ENCODE data around the gene SERPINB11. TPM values are rescaled to one million over a fixed set of nuclear protein-coding genes. Genes with fewer than 3 reads are reported as not detected.

The SERPINB11 gene
- total RNA-seq, 4 donors from 2014 or later = not detected

DNA sequence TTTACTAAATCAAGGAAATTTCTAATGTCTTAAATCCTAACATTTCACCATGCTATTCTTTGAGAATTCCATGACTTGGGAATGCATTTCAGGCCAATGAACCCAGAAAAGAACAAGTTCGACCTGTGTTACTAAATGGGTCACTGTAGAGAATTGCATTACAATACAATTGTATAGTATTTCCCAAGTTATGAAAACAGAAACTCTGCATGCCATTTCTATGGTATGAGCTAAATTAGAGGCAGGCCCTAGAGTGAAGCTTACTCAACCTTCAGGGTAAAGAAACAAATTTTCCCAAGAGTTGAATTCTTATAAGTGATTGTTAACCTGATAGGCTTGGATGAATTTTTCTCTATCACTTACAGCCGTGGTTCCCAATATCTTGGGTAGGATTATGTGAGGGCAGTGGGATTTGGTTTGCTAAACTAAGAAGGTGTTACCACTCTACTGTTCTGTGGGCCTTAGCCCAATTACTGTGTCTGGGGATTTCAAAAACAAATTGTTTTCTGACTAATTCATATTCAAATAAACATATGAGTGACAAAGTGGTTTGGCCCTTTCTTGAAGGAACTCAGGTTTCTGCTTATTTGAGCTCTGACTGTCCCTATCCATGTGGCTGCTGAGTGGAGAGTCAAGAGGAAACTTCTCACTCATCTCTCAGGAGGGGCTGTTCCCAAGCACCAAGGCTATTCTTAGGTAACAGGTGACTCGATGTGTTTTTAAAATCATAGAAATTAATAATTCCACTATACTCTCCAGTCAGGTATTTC lies 61.3 kb downstream of the SERPINB11 start:
- Histone ChIP-seq H3K27me3 (no peaks in the 10 kb centered on the region), H3K4me1 (no peaks in the 10 kb centered on the region), H3K36me3 (no peaks in the 10 kb centered on the region), H3K4me3 (replicated peaks in 1 of 3) (no peak overlapping the region), H3K9me3 (no peaks in the 10 kb centered on the region), H3K27ac (no peak overlapping the region)
- TF ChIP-seq, protein P1, sequence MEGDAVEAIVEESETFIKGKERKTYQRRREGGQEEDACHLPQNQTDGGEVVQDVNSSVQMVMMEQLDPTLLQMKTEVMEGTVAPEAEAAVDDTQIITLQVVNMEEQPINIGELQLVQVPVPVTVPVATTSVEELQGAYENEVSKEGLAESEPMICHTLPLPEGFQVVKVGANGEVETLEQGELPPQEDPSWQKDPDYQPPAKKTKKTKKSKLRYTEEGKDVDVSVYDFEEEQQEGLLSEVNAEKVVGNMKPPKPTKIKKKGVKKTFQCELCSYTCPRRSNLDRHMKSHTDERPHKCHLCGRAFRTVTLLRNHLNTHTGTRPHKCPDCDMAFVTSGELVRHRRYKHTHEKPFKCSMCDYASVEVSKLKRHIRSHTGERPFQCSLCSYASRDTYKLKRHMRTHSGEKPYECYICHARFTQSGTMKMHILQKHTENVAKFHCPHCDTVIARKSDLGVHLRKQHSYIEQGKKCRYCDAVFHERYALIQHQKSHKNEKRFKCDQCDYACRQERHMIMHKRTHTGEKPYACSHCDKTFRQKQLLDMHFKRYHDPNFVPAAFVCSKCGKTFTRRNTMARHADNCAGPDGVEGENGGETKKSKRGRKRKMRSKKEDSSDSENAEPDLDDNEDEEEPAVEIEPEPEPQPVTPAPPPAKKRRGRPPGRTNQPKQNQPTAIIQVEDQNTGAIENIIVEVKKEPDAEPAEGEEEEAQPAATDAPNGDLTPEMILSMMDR (IDR thresholded peaks at IDR 0.05) = no peak
- no peak for TF ChIP-seq POLR2A (IDR thresholded peaks at IDR 0.05)
- intact Hi-C loops (cut with DNase I) = no loop called here
- WGBS, 2 donors = 80 to 81% methylated on average over 3 of the region's 3 CpGs
- no peak for DNase-seq

DNA sequence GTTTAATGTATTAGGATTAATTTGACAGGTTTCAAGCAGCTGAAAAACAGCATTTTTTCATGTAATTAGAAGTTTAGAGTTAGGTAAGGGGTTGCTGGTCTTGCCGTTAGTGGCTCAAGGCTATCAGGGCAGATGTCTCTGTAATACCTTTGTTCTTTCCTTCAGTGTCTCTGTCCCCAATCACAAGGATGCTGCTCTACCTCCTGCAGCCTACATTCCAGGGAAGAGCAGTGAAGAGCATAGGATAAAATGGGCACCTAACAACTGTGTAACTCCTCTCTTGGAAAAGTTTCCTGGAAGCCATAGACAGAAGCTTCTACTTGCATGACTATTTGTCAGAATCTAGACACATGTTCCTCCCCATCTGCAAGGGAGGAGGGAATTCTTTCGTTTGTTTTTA lies 63.1 kb downstream of the SERPINB11 start:
- DNase-seq = no peak
- Histone ChIP-seq H3K27me3 (no peaks in the 10 kb centered on the region), H3K4me3 (replicated peaks in 1 of 3) (no peak overlapping the region), H3K36me3 (no peaks in the 10 kb centered on the region), H3K27ac (no peak overlapping the region), H3K4me1 (no peaks in the 10 kb centered on the region), H3K9me3 (no peaks in the 10 kb centered on the region)
- intact Hi-C loops (cut with DNase I) = no loop called here
- 82 to 86% methylated on average over 2 of the region's 2 CpGs for WGBS, 2 donors
- TF ChIP-seq, protein P1 (IDR thresholded peaks at IDR 0.05) = no peak
- TF ChIP-seq POLR2A (IDR thresholded peaks at IDR 0.05) = no peak

Other genes with a start within 250 kb of the SERPINB11 start
- not detected for gene SERPINB5, start 226.0 kb upstream of the SERPINB11 start, total RNA-seq
- not detected for gene SERPINB12, start 160.6 kb upstream of the SERPINB11 start, total RNA-seq
- gene SERPINB13, start 115.6 kb upstream of the SERPINB11 start, total RNA-seq = not detected
- gene SERPINB4, start 58.7 kb upstream of the SERPINB11 start, total RNA-seq = not detected
- gene SERPINB3, start 41.1 kb upstream of the SERPINB11 start, total RNA-seq = not detected
- gene SERPINB7, start 72.5 kb downstream of the SERPINB11 start, total RNA-seq = not detected
- under 1 TPM in 2 of 4 donors, not detected in 2; 0.22 to 0.67 TPM for gene SERPINB2, start 184.7 kb downstream of the SERPINB11 start, total RNA-seq
- gene SERPINB10, start 205.0 kb downstream of the SERPINB11 start, total RNA-seq = not detected
- under 1 TPM in 1 of 4 donors, not detected in 3; 0.34 TPM for gene HMSD, start 246.3 kb downstream of the SERPINB11 start, total RNA-seq